NCI-H1436 treated with DMSO at 0.1 percent for 48 hours (cell line): ENCODE results near the gene CNBD2.
"Not testable (repeated sequence)": the region's sequence is repeated elsewhere in the genome, so short reads cannot be mapped to it uniquely, and the experiment has no call there.

ENCODE experiments used
- DNase-seq: peaks from one replicate; lab custom pipeline; 2025; lab: John Stamatoyannopoulos, UW

Gene CNBD2

GRCh38 chr20:36063916-36064657, 95.7 kb downstream of the CNBD2 start:
- DNase-seq: no peak

- peak; percentile 34 for DNase-seq
Measured at GRCh38 chr20:36064658-36065426, 96.5 kb downstream of the CNBD2 start.

- DNase-seq: no peak
Measured at GRCh38 chr20:36065427-36065998, 97.1 kb downstream of the CNBD2 start.

DNA sequence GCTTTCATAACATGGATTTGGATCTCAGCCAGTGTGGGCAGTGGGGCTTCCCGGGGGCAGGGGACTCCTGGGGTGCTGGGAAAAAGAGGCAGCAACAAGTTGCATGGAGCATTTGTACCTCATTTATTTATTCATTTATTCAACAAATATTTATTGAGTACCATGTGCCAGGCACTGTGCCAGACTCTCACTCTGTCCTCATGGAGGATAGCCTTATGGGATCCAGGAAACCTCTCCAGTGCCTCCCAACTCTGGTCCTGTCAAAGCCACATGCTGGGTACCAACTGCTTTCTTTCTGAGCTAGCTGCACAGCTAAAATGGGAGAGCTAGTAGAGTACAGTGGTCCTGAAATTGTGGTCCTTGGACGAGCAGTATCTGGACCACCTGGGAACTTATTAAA, 98.4 kb downstream of the CNBD2 start:
- no peak for DNase-seq

- not testable (repeated sequence) for DNase-seq
Measured at GRCh38 chr20:36068526-36068925, 100.1 kb downstream of the CNBD2 start.

DNA sequence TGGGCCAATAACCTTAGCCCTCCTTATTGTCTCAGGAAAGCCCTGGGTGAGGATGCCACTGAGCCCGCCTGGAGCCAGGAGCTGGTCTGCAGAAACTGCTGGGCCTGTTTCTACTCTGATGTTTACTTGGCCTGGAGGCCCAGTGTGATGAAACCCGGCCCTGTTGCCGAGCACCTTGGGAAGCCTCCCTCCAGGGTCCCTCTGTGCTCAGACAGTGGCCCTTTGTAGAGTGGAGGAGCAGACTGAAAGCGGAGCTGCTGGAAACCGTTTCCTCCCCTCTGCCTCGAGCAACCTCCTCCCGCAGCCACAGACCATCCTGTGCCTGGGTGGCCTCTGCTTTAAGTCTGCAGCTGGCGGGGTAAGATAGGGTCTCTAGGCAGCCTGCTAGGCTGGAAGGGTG, 102.1 kb downstream of the CNBD2 start:
- DNase-seq: no peak

DNA sequence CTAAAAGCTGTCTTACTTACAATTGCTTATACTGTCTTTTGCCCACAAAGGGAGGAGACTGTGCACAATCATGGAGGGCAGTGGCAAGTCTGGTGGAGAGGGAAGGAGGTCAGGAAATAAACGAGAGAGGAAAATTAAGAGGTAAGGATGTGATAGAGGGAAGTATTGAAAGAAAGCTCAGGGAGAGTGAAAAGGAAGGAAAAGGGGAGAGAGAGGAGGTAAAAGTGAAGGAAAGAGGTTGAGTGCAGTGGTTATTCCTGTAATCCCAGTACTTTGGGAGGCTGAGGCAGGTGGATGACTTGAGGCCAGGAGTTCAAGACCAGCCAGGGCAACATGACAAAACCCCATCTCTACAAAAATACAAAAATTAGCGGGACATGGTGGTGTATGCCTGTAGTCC, 103.5 kb downstream of the CNBD2 start:
- no peak for DNase-seq

DNA sequence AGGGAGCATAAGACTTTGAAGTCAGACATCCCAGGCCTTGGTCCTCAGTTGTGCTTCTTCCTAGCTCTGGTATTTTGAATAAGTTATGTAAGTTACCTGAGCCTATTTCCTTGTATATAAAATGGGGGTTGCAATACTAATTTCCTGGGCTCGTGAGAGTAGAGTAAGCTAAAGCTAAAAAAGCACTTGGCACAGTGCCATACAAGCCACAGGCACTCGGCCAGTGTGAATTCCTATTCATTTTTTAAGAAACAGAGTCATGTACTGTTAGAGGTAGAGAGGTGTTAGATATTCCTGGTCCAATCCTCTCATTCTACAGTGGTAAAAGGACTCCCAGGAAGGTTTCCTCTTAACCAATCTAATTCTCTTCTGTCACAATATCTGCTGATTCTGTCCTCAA, 106.6 kb downstream of the CNBD2 start:
- no peak for DNase-seq

GRCh38 chr20:36077762-36078161, 109.4 kb downstream of the CNBD2 start:
- DNase-seq: not testable (repeated sequence)

DNA sequence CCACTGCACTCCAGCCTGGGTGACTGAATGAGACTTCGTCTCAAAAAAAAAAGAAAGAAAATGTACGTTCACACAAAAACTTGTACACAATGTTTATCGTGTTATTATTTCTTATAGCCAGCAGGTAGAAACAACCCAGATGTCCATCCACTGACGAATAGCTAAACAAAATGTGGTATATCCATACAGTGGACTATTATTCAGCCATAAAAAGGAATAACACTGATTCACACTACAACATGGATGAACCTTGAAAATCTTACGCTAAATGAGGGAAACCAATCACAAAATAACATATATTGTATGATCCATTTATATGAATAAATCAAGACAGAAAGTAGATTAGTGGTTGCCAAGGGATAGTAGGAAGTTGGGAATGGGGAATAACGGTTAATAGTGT, 111.1 kb downstream of the CNBD2 start:
- no peak for DNase-seq

DNA sequence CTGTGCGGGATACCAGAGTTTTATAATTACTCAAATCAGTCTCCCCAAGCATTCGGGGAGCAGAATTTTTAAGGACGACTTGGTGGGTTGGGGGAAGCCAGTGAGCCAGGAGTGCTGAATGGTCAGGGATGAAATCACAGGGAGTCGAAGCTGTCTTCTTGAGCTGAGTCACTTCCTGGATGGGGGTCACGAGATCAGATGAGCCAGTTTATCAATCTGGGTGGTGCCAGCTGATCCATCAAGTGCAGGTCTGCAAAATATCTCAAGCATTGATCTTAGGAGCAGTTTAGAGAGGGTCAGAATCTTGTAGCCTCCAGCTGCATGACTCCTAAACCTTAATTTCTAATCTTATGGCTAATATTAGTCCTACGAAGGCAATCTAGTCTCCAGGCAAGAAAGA, 111.6 kb downstream of the CNBD2 start:
- not testable (repeated sequence) for DNase-seq
